Measurements from ENCODE around the gene TMEM117. TPM values are rescaled to one million over a fixed set of nuclear protein-coding genes. Genes with fewer than 3 reads are reported as not detected.
"Not testable (repeated sequence)": the region's sequence is repeated elsewhere in the genome, so short reads cannot be mapped to it uniquely, and the experiment has no call there.

Gene TMEM117
- total RNA-seq, 1 experiment from 2014 or later, result 1.1 TPM

- no TSS peak for BruUV-seq (replicated peaks)
- H3K4me1 Mint-ChIP-seq (ENCODE audit: low read depth, unreplicated experiment), result no peaks in the 10 kb centered on the region
- CTCF ChIA-PET, result no interaction called here
Observed at GRCh38 chr12:44034906-44035305, 199.0 kb downstream of the TMEM117 start.

GRCh38 chr12:44036875-44037443 is 201.1 kb downstream of the TMEM117 start:
- H3K4me3 Mint-ChIP-seq (ENCODE audit: low read depth, unreplicated experiment), result no peak overlapping the region
- H3K27me3 Mint-ChIP-seq (ENCODE audit: unreplicated experiment), result no peaks in the 10 kb centered on the region
- H3K27ac Mint-ChIP-seq (ENCODE audit: unreplicated experiment), result no peak overlapping the region
- intact Hi-C loops (cut with micrococcal nuclease; ENCODE audit: unreplicated experiment), result no loop called here
- no peaks in the 10 kb centered on the region for H3K36me3 Mint-ChIP-seq (ENCODE audit: insufficient read depth, unreplicated experiment)
- BruUV-seq (replicated peaks), result no TSS peak
- DNase-seq, result no peak
- no peaks in the 10 kb centered on the region for H3K9me3 Mint-ChIP-seq (ENCODE audit: low read depth, unreplicated experiment)
- CTCF ChIA-PET, result no interaction called here
- H3K4me1 Mint-ChIP-seq (ENCODE audit: low read depth, unreplicated experiment), result no peaks in the 10 kb centered on the region
- TF ChIP-seq, protein P1, sequence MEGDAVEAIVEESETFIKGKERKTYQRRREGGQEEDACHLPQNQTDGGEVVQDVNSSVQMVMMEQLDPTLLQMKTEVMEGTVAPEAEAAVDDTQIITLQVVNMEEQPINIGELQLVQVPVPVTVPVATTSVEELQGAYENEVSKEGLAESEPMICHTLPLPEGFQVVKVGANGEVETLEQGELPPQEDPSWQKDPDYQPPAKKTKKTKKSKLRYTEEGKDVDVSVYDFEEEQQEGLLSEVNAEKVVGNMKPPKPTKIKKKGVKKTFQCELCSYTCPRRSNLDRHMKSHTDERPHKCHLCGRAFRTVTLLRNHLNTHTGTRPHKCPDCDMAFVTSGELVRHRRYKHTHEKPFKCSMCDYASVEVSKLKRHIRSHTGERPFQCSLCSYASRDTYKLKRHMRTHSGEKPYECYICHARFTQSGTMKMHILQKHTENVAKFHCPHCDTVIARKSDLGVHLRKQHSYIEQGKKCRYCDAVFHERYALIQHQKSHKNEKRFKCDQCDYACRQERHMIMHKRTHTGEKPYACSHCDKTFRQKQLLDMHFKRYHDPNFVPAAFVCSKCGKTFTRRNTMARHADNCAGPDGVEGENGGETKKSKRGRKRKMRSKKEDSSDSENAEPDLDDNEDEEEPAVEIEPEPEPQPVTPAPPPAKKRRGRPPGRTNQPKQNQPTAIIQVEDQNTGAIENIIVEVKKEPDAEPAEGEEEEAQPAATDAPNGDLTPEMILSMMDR (IDR thresholded peaks at IDR 0.05; ENCODE audit: unreplicated experiment), result no peak

More at GRCh38 chr12:44034906-44035305, 199.0 kb downstream of the TMEM117 start:
- H3K27me3 Mint-ChIP-seq (ENCODE audit: unreplicated experiment), result no peaks in the 10 kb centered on the region
- H3K36me3 Mint-ChIP-seq (ENCODE audit: insufficient read depth, unreplicated experiment), result no peaks in the 10 kb centered on the region
- no peak overlapping the region for H3K4me3 Mint-ChIP-seq (ENCODE audit: low read depth, unreplicated experiment)
- DNase-seq, result no peak
- H3K27ac Mint-ChIP-seq (ENCODE audit: unreplicated experiment), result no peak overlapping the region
- intact Hi-C loops (cut with micrococcal nuclease; ENCODE audit: unreplicated experiment), result no loop called here
- TF ChIP-seq, protein P1 (IDR thresholded peaks at IDR 0.05; ENCODE audit: unreplicated experiment), result no peak
- H3K9me3 Mint-ChIP-seq (ENCODE audit: low read depth, unreplicated experiment), result no peaks in the 10 kb centered on the region

DNA sequence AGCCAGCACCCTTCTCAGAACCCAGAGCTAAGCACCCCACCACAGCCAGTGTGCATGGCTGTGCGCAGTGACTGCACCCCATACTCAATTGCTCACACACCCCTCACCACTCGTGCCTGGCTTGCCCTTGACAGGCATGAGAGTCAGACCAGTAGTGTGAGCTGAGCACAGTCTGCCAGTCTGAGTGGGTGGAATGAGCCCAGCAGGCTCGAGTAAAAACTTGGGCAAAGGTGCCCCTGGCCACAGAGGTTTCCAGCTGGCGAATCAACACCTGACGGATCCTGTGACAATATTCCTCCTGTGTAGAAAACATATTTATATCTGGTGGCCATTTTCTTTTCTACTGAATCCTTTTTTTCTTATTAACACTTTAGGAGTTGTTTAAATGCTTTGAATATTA is 202.5 kb downstream of the TMEM117 start:
- CTCF ChIA-PET, result no interaction called here

GRCh38 chr12:44044491-44044890 is 208.6 kb downstream of the TMEM117 start:
- BruUV-seq (replicated peaks); H3K4me1 Mint-ChIP-seq (ENCODE audit: low read depth, unreplicated experiment); H3K27me3 Mint-ChIP-seq (ENCODE audit: unreplicated experiment); DNase-seq; H3K36me3 Mint-ChIP-seq (ENCODE audit: insufficient read depth, unreplicated experiment); H3K9me3 Mint-ChIP-seq (ENCODE audit: low read depth, unreplicated experiment); H3K27ac Mint-ChIP-seq (ENCODE audit: unreplicated experiment); CTCF ChIA-PET; intact Hi-C loops (cut with micrococcal nuclease; ENCODE audit: unreplicated experiment); H3K4me3 Mint-ChIP-seq (ENCODE audit: low read depth, unreplicated experiment): not testable (repeated sequence)

More for the DNA sequence above, 202.5 kb downstream of the TMEM117 start:
- H3K27ac Mint-ChIP-seq (ENCODE audit: unreplicated experiment), result no peak overlapping the region
- no TSS peak for BruUV-seq (replicated peaks)
- intact Hi-C loops (cut with micrococcal nuclease; ENCODE audit: unreplicated experiment), result no loop called here
- no peaks in the 10 kb centered on the region for H3K27me3 Mint-ChIP-seq (ENCODE audit: unreplicated experiment)
- TF ChIP-seq, protein P1 (IDR thresholded peaks at IDR 0.05; ENCODE audit: unreplicated experiment), result no peak
- H3K4me1 Mint-ChIP-seq (ENCODE audit: low read depth, unreplicated experiment), result no peaks in the 10 kb centered on the region
- H3K9me3 Mint-ChIP-seq (ENCODE audit: low read depth, unreplicated experiment), result no peaks in the 10 kb centered on the region
- no peak overlapping the region for H3K4me3 Mint-ChIP-seq (ENCODE audit: low read depth, unreplicated experiment)
- no peaks in the 10 kb centered on the region for H3K36me3 Mint-ChIP-seq (ENCODE audit: insufficient read depth, unreplicated experiment)
- DNase-seq, result no peak

DNA sequence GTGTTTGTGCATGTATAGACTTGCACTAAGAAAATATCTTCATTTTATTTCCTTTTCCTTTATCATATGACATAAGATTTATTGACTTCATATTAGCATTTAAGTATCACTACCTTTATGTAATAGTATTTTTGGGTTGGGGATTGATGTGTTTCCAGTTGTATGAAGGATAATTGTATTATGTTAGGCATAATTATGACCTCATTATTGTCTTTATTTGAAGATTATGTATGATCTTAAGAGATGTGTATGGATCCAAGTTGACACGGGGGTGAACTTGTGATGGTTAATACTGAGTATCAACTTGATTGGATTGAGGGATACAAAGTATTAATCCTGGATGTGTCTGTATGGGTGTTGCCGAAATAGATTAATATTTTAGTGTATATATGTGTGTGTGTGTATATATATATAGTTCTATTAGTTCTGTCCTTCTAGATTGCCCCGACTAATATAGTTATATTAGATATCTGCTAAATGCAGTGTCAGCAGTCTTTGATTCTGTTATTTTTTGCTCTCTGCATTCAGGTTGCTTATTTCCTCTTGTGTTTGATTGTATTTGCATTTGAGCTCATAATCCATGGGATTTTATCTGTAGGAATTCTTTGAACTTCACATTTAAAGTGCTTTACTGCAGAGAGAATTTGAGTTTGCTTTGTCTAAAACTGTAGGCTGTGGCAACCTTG is 211.0 kb downstream of the TMEM117 start:
- Mint-ChIP-seq H3K9me3 (ENCODE audit: low read depth, unreplicated experiment) (peaks cover 3% of the 10 kb centered on the region), H3K27ac (ENCODE audit: unreplicated experiment) (no peak overlapping the region), H3K36me3 (ENCODE audit: insufficient read depth, unreplicated experiment) (no peaks in the 10 kb centered on the region), H3K27me3 (ENCODE audit: unreplicated experiment) (no peaks in the 10 kb centered on the region), H3K4me3 (ENCODE audit: low read depth, unreplicated experiment) (no peak overlapping the region), H3K4me1 (ENCODE audit: low read depth, unreplicated experiment) (no peaks in the 10 kb centered on the region)
- DNase-seq, result no peak
- intact Hi-C loops (cut with micrococcal nuclease; ENCODE audit: unreplicated experiment), result no loop called here
- BruUV-seq (replicated peaks), result no TSS peak
- TF ChIP-seq, protein P1 (IDR thresholded peaks at IDR 0.05; ENCODE audit: unreplicated experiment), result no peak
- CTCF ChIA-PET, result no interaction called here
